ENCODE data around the gene MS4A3. TPM values are rescaled to one million over a fixed set of nuclear protein-coding genes. Genes with fewer than 3 reads are reported as not detected.
"Not testable (repeated sequence)": the region's sequence is repeated elsewhere in the genome, so short reads cannot be mapped to it uniquely, and the experiment has no call there.

MS4A3 gene
- total RNA-seq, 1 donor from 2014 or later, result not detected

DNA sequence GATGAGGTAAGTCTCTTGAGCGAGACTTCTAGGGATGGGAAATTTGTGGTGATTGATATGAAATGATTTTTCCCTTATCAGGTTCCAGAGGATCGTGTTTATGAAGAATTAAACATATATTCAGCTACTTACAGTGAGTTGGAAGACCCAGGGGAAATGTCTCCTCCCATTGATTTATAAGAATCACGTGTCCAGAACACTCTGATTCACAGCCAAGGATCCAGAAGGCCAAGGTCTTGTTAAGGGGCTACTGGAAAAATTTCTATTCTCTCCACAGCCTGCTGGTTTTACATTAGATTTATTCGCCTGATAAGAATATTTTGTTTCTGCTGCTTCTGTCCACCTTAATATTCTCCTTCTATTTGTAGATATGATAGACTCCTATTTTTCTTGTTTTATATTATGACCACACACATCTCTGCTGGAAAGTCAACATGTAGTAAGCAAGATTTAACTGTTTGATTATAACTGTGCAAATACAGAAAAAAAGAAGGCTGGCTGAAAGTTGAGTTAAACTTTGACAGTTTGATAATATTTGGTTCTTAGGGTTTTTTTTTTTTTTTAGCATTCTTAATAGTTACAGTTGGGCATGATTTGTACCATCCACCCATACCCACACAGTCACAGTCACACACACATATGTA is 39.1 kb downstream of the MS4A3 start:
- Histone ChIP-seq H3K4me3 (no peak overlapping the region), H3K4me1 (no peaks in the 10 kb centered on the region), H3K27me3 (no peaks in the 10 kb centered on the region), H3K27ac (no peak overlapping the region), H3K9me3 (no peaks in the 10 kb centered on the region), H3K36me3 (no peaks in the 10 kb centered on the region)
- no peak for DNase-seq (ENCODE audit: extremely low spot score in 2 of 2)
- TF ChIP-seq POLR2AphosphoS5 (IDR thresholded peaks at IDR 0.05; ENCODE audit: insufficient read depth in 1 of 2, low read depth in 1 of 2) (no peak), POLR2A (IDR thresholded peaks at IDR 0.05) (no peak)
- TF ChIP-seq, protein P1, sequence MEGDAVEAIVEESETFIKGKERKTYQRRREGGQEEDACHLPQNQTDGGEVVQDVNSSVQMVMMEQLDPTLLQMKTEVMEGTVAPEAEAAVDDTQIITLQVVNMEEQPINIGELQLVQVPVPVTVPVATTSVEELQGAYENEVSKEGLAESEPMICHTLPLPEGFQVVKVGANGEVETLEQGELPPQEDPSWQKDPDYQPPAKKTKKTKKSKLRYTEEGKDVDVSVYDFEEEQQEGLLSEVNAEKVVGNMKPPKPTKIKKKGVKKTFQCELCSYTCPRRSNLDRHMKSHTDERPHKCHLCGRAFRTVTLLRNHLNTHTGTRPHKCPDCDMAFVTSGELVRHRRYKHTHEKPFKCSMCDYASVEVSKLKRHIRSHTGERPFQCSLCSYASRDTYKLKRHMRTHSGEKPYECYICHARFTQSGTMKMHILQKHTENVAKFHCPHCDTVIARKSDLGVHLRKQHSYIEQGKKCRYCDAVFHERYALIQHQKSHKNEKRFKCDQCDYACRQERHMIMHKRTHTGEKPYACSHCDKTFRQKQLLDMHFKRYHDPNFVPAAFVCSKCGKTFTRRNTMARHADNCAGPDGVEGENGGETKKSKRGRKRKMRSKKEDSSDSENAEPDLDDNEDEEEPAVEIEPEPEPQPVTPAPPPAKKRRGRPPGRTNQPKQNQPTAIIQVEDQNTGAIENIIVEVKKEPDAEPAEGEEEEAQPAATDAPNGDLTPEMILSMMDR (IDR thresholded peaks at IDR 0.05), result no peak
- intact Hi-C loops (cut with DNase I), result no loop called here

DNA sequence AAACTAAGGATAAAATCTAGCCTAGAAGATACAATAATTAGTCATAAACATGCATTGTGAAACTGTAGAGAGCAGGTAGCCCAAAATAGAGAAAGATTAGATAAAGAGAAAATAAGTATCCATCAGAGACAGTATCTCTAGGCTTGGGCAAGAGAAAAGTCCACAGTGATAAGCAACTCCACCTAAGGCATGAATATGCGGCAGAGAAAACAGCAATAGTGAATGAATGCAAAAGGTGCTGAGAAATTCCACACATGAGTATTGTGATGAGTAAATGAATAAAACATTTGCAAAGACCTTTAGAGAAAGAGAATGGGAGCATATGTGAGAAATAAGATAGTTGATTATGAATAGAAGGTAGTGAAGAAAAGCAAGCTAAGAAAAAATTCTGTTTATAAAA is 40.7 kb downstream of the MS4A3 start:
- Histone ChIP-seq H3K4me3 (no peak overlapping the region), H3K27ac (no peak overlapping the region), H3K27me3 (no peaks in the 10 kb centered on the region), H3K4me1 (no peaks in the 10 kb centered on the region), H3K9me3 (no peaks in the 10 kb centered on the region), H3K36me3 (no peaks in the 10 kb centered on the region)
- TF ChIP-seq POLR2AphosphoS5 (IDR thresholded peaks at IDR 0.05; ENCODE audit: insufficient read depth in 1 of 2, low read depth in 1 of 2) (no peak), POLR2A (IDR thresholded peaks at IDR 0.05) (no peak)
- TF ChIP-seq, protein P1 (IDR thresholded peaks at IDR 0.05), result no peak
- intact Hi-C loops (cut with DNase I), result no loop called here
- no peak for DNase-seq (ENCODE audit: extremely low spot score in 2 of 2)

DNA sequence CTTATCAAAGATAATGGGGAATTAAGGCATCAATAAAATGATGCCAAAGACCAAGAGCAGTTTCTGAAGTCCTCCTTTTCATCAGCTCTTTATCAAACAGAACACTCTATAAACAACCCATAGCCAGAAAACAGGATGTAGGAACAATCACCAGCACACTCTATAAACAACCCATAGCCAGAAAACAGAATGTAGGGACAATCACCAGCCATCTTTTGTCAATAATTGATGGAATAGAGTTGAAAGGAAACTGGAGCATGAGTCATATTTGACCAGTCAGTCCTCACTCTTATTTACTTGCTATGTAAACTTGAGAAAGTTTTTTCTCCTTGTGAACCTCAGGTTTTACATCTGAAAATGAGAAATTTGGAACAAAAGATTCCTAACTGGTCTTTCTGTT is 42.0 kb downstream of the MS4A3 start:
- DNase-seq (ENCODE audit: extremely low spot score in 2 of 2), result no peak
- Histone ChIP-seq H3K4me3 (no peak overlapping the region), H3K9me3 (no peaks in the 10 kb centered on the region), H3K4me1 (no peaks in the 10 kb centered on the region), H3K36me3 (no peaks in the 10 kb centered on the region), H3K27me3 (no peaks in the 10 kb centered on the region), H3K27ac (no peak overlapping the region)
- intact Hi-C loops (cut with DNase I), result no loop called here
- TF ChIP-seq POLR2AphosphoS5 (IDR thresholded peaks at IDR 0.05; ENCODE audit: insufficient read depth in 1 of 2, low read depth in 1 of 2) (no peak), POLR2A (IDR thresholded peaks at IDR 0.05) (no peak)
- TF ChIP-seq, protein P1 (IDR thresholded peaks at IDR 0.05), result no peak

DNA sequence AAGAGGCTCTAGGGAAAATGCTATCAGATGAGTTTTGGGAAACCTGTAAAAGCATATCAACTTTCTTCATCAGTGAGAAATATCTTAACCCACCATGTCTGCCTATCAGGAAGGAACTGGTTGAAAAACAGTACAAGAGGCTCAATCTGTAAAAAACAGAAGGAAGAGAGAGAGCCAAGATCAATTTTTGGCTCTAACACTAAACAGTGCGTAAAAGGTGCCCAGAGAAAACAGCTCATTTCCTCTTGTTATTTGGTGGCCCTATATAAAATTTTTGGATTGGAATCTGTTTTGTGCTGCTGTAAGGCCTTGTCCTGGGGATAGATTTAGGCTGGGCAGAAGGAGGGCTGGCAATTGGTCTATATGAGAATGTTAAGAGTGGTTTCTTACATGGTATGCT is 44.1 kb downstream of the MS4A3 start:
- H3K4me3 ChIP-seq, result no peak overlapping the region
- H3K27ac ChIP-seq, result no peak overlapping the region
- intact Hi-C loops (cut with DNase I), result no loop called here
- TF ChIP-seq, protein P1 (IDR thresholded peaks at IDR 0.05), result no peak
- TF ChIP-seq POLR2A (IDR thresholded peaks at IDR 0.05) (no peak), POLR2AphosphoS5 (IDR thresholded peaks at IDR 0.05; ENCODE audit: insufficient read depth in 1 of 2, low read depth in 1 of 2) (no peak)
- no peak for DNase-seq (ENCODE audit: extremely low spot score in 2 of 2)
- H3K9me3 ChIP-seq, result no peaks in the 10 kb centered on the region
- no peaks in the 10 kb centered on the region for H3K4me1 ChIP-seq
- H3K27me3 ChIP-seq, result no peaks in the 10 kb centered on the region
- no peaks in the 10 kb centered on the region for H3K36me3 ChIP-seq

DNA sequence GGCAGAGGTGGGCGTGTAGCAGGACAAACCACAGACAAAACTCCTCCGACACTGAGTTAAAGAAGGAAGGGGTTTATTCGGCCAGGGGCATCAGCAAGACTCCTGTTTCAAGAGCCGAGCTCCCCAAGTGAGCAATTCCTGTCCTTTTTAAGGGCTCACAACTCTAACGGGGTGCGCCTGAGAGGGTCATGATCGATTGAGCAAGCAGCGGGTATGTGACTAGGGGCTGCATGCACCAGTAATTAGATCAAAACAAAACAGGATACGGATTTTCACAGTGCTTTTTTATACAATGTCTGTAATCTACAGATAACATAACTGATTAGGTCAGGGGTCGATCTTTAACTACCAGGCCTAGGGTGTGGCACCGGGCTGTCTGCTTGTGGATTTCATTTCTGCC is 44.9 kb downstream of the MS4A3 start:
- DNase-seq (ENCODE audit: extremely low spot score in 2 of 2); H3K4me1 ChIP-seq; H3K27me3 ChIP-seq; H3K27ac ChIP-seq; H3K4me3 ChIP-seq; H3K36me3 ChIP-seq; H3K9me3 ChIP-seq; intact Hi-C loops (cut with DNase I): not testable (repeated sequence)

DNA sequence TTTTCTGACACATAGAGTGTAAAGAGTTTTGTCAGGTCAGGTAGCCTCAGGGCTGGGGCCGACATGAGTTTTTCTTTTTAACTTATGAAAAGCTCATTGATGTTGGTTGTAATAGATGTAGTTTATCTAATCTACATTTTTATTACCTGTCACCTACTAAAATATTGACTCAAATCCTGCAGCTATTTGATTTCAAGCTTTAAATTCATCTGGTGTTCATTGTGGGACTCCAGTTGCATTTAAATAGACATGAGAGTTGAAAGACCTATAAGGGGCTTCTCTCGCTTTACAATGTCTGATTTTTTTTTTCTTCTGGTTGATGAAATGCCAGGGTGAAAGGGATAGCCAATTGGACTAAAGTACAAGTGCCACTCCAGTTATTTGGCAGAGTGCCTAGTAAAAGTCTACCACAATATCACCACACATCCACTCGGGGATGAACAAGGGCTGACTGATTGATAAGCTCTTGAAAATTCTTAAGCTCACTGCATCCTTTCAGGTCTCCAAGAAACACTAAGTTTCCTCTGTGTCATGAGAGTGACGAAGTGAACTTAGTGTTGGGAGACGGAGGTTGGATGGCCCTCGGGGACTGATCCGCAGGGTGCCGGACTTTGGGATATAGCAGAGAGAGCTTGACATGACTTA is 48.1 kb downstream of the MS4A3 start:
- H3K27ac ChIP-seq; H3K4me3 ChIP-seq; H3K4me1 ChIP-seq; H3K9me3 ChIP-seq; DNase-seq (ENCODE audit: extremely low spot score in 2 of 2); intact Hi-C loops (cut with DNase I); H3K36me3 ChIP-seq; H3K27me3 ChIP-seq: not testable (repeated sequence)

DNA sequence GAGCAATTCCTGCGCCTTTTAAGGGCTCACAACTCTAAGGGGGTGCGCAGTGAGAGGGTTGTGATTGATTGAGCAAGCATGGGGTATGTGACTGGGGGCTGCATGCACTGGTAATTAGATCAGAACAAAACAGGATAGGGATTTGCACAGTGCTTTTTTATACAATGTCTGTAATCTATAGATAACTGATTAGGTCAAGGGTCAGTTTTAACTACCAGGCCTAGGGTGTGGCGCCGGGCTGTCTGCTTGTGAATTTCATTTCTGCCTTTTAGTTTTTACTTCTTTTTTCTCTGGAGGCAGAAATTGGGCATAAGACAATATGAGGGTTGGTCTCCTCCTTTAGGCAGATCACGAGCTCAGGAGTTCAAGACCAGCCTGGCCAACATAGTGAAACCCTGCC is 52.2 kb downstream of the MS4A3 start:
- H3K9me3 ChIP-seq; H3K4me1 ChIP-seq; H3K36me3 ChIP-seq; DNase-seq (ENCODE audit: extremely low spot score in 2 of 2); H3K4me3 ChIP-seq; H3K27ac ChIP-seq; H3K27me3 ChIP-seq; intact Hi-C loops (cut with DNase I): not testable (repeated sequence)

Measured in vagina (tissue), 2 donors.